GM21825 (cell line): ENCODE results near the gene SUN3.
A peak's percentile ranks its signal among the peaks of the same experiment; 100 is the strongest.

Experiments
- ATAC-seq: cut with Tn5 transposase; IDR thresholded peaks from one replicate; pipeline ENCODE4 v1.9.1; 2021; ENCODE audit warnings: mild to moderate bottlenecking, moderate library complexity; ENCODE audit not compliant: unreplicated experiment

Gene SUN3

GRCh38 chr7:48028938-48029337, at the start of gene SUN3:
TSS of gene SUN3 (minus strand) at chr7:48029107. CDS start at chr7:48028938, 169 bp downstream.
- ATAC-seq = no peak

GRCh38 chr7:48078470-48078869, 49.6 kb upstream of the SUN3 start:
- ATAC-seq = no peak

- ATAC-seq = no peak
Observed at GRCh38 chr7:48077423-48077822, 48.5 kb upstream of the SUN3 start.

GRCh38 chr7:48074204-48074654, 45.3 kb upstream of the SUN3 start:
- no peak for ATAC-seq

GRCh38 chr7:48067475-48067874, 38.6 kb upstream of the SUN3 start:
- no peak for ATAC-seq

GRCh38 chr7:48063985-48064384, 35.1 kb upstream of the SUN3 start:
- ATAC-seq = no peak

GRCh38 chr7:48059706-48060105, 30.8 kb upstream of the SUN3 start:
- no peak for ATAC-seq

GRCh38 chr7:48058990-48059389, 30.1 kb upstream of the SUN3 start:
- ATAC-seq = no peak

GRCh38 chr7:48053736-48054135, 24.8 kb upstream of the SUN3 start:
- no peak for ATAC-seq

- ATAC-seq = no peak
Observed at GRCh38 chr7:48052748-48053147, 23.8 kb upstream of the SUN3 start.

- no peak for ATAC-seq
Observed at GRCh38 chr7:48049850-48050249, 20.9 kb upstream of the SUN3 start.

- ATAC-seq = no peak
Observed at GRCh38 chr7:48048113-48048512, 19.2 kb upstream of the SUN3 start.

GRCh38 chr7:48046458-48046857, 17.6 kb upstream of the SUN3 start:
- no peak for ATAC-seq

- no peak for ATAC-seq
Observed at GRCh38 chr7:48045195-48045765, 16.4 kb upstream of the SUN3 start.

GRCh38 chr7:48042636-48043035, 13.7 kb upstream of the SUN3 start:
- no peak for ATAC-seq

- no peak for ATAC-seq
Observed at GRCh38 chr7:48042216-48042615, 13.3 kb upstream of the SUN3 start.

- no peak for ATAC-seq
Observed at GRCh38 chr7:48041653-48041970, 12.7 kb upstream of the SUN3 start.

- ATAC-seq = no peak
Observed at GRCh38 chr7:48040944-48041652, 12.2 kb upstream of the SUN3 start.

- ATAC-seq = no peak
Observed at GRCh38 chr7:48038815-48039506, 10.1 kb upstream of the SUN3 start.

GRCh38 chr7:48035967-48036478, 7.1 kb upstream of the SUN3 start:
- no peak for ATAC-seq

- ATAC-seq = peak; percentile 98
Observed at GRCh38 chr7:48035301-48035966, 6.5 kb upstream of the SUN3 start, which contains the start of gene C7orf57. TSS of gene C7orf57 (plus strand) at chr7:48035543. CDS start at chr7:48036309, 766 bp downstream.
